Measurements from ENCODE around the gene WDR27.

- TF ChIP-seq REST (IDR thresholded peaks at IDR 0.05; ENCODE audit: insufficient read depth in 1 of 2, low read depth in 2 of 2, low read length in 2 of 2) (no peak), POLR2AphosphoS5 (IDR thresholded peaks at IDR 0.05; ENCODE audit: low read depth, low read length) (no peak), SIN3A (IDR thresholded peaks at IDR 0.05; ENCODE audit: borderline replicate concordance, insufficient read depth, low read length) (no peak), TAF1 (IDR thresholded peaks at IDR 0.05; ENCODE audit: borderline replicate concordance, insufficient read depth, low read length) (no peak)
Measured at GRCh38 chr6:169491482-169491881, 210.3 kb downstream of the WDR27 start.
